ENCODE data around the gene CFAP20. TPM values are rescaled to one million over a fixed set of nuclear protein-coding genes. Genes with fewer than 3 reads are reported as not detected.

Gene CFAP20
- total and polyA plus RNA-seq, 3 experiments from 2014 or later, result 36.5 to 57.2 (median 56.7) TPM

Other genes starting within 250 kb of the CFAP20 start
- not detected for gene CNGB1, start 158.3 kb downstream of the CFAP20 start, total RNA-seq
- gene CNGB1, start 158.3 kb downstream of the CFAP20 start, polyA plus RNA-seq, result not detected
- gene ZNF319, start 128.7 kb downstream of the CFAP20 start, total RNA-seq, result 10 to 100 TPM; 11.9 to 12.8 TPM
- 18.5 TPM for gene ZNF319, start 128.7 kb downstream of the CFAP20 start, polyA plus RNA-seq
- 10 to 100 TPM; 66.6 to 68.5 TPM for gene USB1, start 128.0 kb downstream of the CFAP20 start, total RNA-seq
- 68.1 TPM for gene USB1, start 128.0 kb downstream of the CFAP20 start, polyA plus RNA-seq
- 1 to 10 TPM in 1 of 2 experiments, under 1 TPM in 1; 0.97 to 1.1 TPM for gene MMP15, start 103.6 kb downstream of the CFAP20 start, total RNA-seq
- 0.16 TPM for gene MMP15, start 103.6 kb downstream of the CFAP20 start, polyA plus RNA-seq
- 10 to 100 TPM; 99.1 to 99.9 TPM for gene CSNK2A2, start 68.7 kb upstream of the CFAP20 start, total RNA-seq
- 11.1 TPM for gene CSNK2A2, start 68.7 kb upstream of the CFAP20 start, polyA plus RNA-seq
- gene PRSS54, start 165.6 kb upstream of the CFAP20 start, total RNA-seq, result not detected
- not detected for gene PRSS54, start 165.6 kb upstream of the CFAP20 start, polyA plus RNA-seq

Data from CD8-positive, alpha-beta memory T cell (primary cell).